GM06990 (cell line): Measurements from ENCODE around the gene MRE11.
"Not testable (repeated sequence)": the region's sequence is repeated elsewhere in the genome, so short reads cannot be mapped to it uniquely, and the experiment has no call there.

Experiments
- DNase-seq: peaks from one replicate; pipeline ENCODE4 v3.0.0-alpha.2; 2011; ENCODE audit not compliant: insufficient read length; ENCODE audit errors: extremely low read depth
- H3K27me3 ChIP-seq: replicated peaks from 2 replicates; pipeline ENCODE4 v1.6.0; 2011; ENCODE audit warnings: low read length; ENCODE audit not compliant: control insufficient read depth, insufficient read depth
- H3K36me3 ChIP-seq: 2 replicates; pipeline ENCODE4 v1.5.1; 2011; ENCODE audit warnings: low read length; ENCODE audit not compliant: control insufficient read depth, insufficient read depth
- H3K4me3 ChIP-seq: replicated peaks from 2 replicates; pipeline ENCODE4 v1.5.1; 2011; ENCODE audit warnings: low read depth, mild to moderate bottlenecking, control low read depth, low read length
- CTCF ChIP-seq: IDR thresholded peaks from 2 replicates; pipeline ENCODE4 v1.5.1; 2011; ENCODE audit warnings: low read length, control low read depth, mild to moderate bottlenecking, inconsistent platforms; ENCODE audit not compliant: insufficient read depth, poor library complexity, severe bottlenecking

The MRE11 gene

DNA sequence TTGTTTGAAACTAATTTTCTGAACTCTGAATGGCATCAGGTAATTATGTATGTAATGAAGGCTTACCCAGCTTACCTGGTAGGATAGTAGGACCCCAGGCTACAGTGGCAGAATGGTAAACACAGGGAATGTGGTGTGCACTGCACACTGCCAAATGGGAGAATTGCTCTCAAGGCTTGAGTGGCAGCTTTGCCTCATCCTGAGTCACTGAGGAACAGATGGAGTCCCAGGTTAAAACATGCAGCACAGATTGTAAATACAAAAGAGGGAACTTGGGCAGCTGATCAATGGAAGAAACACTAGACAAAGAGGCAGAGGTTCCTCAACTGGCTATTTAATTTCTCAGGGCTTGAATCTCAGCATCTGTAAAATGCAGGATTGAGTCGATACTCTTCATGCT, 116.8 kb downstream of the MRE11 start:
- TF ChIP-seq CTCF, result no peak
- H3K4me3 ChIP-seq, result no peak overlapping the region
- H3K27me3 ChIP-seq, result no peaks in the 10 kb centered on the region; the same call in 1 of the 2 replicates
- H3K36me3 ChIP-seq, result no peaks in the 10 kb centered on the region
- no peak for DNase-seq

DNA sequence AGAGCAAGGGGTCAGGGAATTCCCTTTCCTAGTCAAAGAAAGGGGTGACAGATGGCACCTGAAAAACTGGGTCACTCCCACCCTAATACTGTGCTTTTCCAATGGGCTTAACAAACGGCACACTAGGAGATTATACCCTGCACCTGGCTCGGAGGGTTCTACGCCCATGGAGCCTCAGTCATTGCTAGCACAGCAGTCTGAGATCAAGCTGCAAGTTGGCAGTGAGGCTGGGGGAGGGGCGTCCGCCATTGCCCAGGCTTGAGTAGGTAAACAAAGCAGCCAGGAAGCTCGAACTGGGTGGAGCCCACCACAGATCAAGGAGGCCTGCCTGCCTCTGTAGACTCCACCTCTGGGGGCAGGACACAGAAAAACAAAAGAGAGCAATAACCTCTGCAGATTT, 123.1 kb downstream of the MRE11 start:
- DNase-seq, H3K4me3 ChIP-seq, H3K36me3 ChIP-seq, H3K27me3 ChIP-seq: not testable (repeated sequence)
